PC-3 (cell line): Measurements from ENCODE around the gene PPTC7. TPM values are rescaled to one million over a fixed set of nuclear protein-coding genes. Genes with fewer than 3 reads are reported as not detected.

Experiments
- ATAC-seq: fragments of 200-7000 bp; cut with Tn5 transposase; 2 replicates; pipeline ENCODE4 v1.9.1; 2020; ENCODE audit warnings: mild to moderate bottlenecking, moderate library complexity
- BruUV-seq: library from RNA; stranded (reverse); fragments of 400-500 nt; replicated peaks from 2 replicates; lab custom pipeline; 2021; lab: Mats Ljungman, UMichigan
- CTCF ChIA-PET: fragments of 300-600 bp; sonication (Branson Sonifier 250); formaldehyde crosslinking; loops from one replicate; lab custom pipeline; 2022; ENCODE audit warnings: antibody characterized with exemption; lab: Charles Lee
- POLR2A ChIA-PET: fragments of 300-600 bp; sonication (Branson Sonifier 250); formaldehyde crosslinking; loops from one replicate; lab custom pipeline; 2022; ENCODE audit warnings: antibody characterized with exemption; ENCODE audit not compliant: unreplicated experiment; lab: Charles Lee
- DNase-seq: peaks from one replicate; pipeline ENCODE4 v3.0.0-alpha.2; 2015
- H2AFZ ChIP-seq: fragments of 300-600 bp; sonication (generic); 2 replicates; pipeline ENCODE4 v1.6.0; 2016; ENCODE audit warnings: antibody characterized with exemption, low read length
- H3F3A ChIP-seq: fragments of 300-600 bp; sonication (generic); one replicate; pipeline ENCODE4 v1.6.0; 2017; ENCODE audit warnings: antibody characterized with exemption, low read length, control low read depth, mild to moderate bottlenecking; ENCODE audit not compliant: unreplicated experiment
- H3K27ac ChIP-seq: fragments of 300-600 bp; sonication (generic); 2 replicates; pipeline ENCODE4 v1.5.1; 2016; ENCODE audit warnings: mild to moderate bottlenecking, low read length
- H3K27me3 ChIP-seq: fragments of 300-600 bp; sonication (generic); 2 replicates; pipeline ENCODE4 v1.6.1; 2016; ENCODE audit warnings: low read length, mixed read lengths
- H3K36me3 ChIP-seq: fragments of 300-600 bp; sonication (generic); 2 replicates; pipeline ENCODE4 v1.6.1; 2016; ENCODE audit warnings: low read depth, mixed run types, low read length, mixed read lengths
- H3K4me1 ChIP-seq: fragments of 300-600 bp; sonication (generic); 2 replicates; pipeline ENCODE4 v1.5.1; 2016; ENCODE audit warnings: low read length; ENCODE audit not compliant: insufficient read depth
- H3K4me2 ChIP-seq: fragments of 300-600 bp; sonication (generic); 2 replicates; pipeline ENCODE4 v1.6.0; 2016; ENCODE audit warnings: low read length
- H3K4me3 ChIP-seq: fragments of 300-600 bp; sonication (generic); 2 replicates; pipeline ENCODE4 v1.5.1; 2016; ENCODE audit warnings: mild to moderate bottlenecking, low read length, mixed read lengths
- H3K79me2 ChIP-seq: fragments of 300-600 bp; sonication (generic); 2 replicates; pipeline ENCODE4 v1.6.1; 2017; ENCODE audit warnings: low read length, mixed read lengths
- H3K9ac ChIP-seq: fragments of 300-600 bp; sonication (generic); 2 replicates; pipeline ENCODE4 v1.6.0; 2016; ENCODE audit warnings: mild to moderate bottlenecking, low read length
- H3K9me2 ChIP-seq: fragments of 300-600 bp; sonication (generic); replicated peaks from 2 replicates; pipeline ENCODE4 v1.6.1; 2016; ENCODE audit warnings: mixed run types, low read length, mixed read lengths
- H3K9me3 ChIP-seq: fragments of 300-600 bp; sonication (generic); 2 replicates; pipeline ENCODE4 v1.6.1; 2016; ENCODE audit warnings: low read length, mixed read lengths
- H4K20me1 ChIP-seq: fragments of 300-600 bp; sonication (generic); 2 replicates; pipeline ENCODE4 v1.6.1; 2016; ENCODE audit warnings: low read length, mixed read lengths
- CTCF ChIP-seq: fragments of 300-600 bp; sonication (generic); conservative IDR thresholded peaks from 2 replicates; pipeline ENCODE4 v1.5.1; 2017; ENCODE audit warnings: antibody characterized with exemption, low read depth, mild to moderate bottlenecking, low read length
- EZH2 ChIP-seq: fragments of 300-600 bp; sonication (generic); IDR thresholded peaks from one replicate; pipeline ENCODE4 v1.6.1; 2017; ENCODE audit warnings: antibody characterized with exemption, mild to moderate bottlenecking, low read length; ENCODE audit not compliant: unreplicated experiment
- EZH2phosphoT487 ChIP-seq: fragments of 300-600 bp; sonication (generic); IDR thresholded peaks from 2 replicates; pipeline ENCODE4 v1.6.1; 2018; ENCODE audit warnings: mild to moderate bottlenecking, antibody characterized with exemption, low read length, borderline replicate concordance
- intact Hi-C: fragments of 100-400 bp; cut with micrococcal nuclease; formaldehyde crosslinking; loops from 2 replicates; pipeline ENCODE4 v1.9.0; 2023
- total RNA-seq: library from RNA; depleted of rRNA; stranded (reverse); fragments of >200 nt; gene quantifications from 2 replicates; pipeline ENCODE4 v1.2.3, GENCODE V29; 2014

PPTC7 gene
- total RNA-seq, 1 experiment from 2014 or later = 9.0 TPM

DNA sequence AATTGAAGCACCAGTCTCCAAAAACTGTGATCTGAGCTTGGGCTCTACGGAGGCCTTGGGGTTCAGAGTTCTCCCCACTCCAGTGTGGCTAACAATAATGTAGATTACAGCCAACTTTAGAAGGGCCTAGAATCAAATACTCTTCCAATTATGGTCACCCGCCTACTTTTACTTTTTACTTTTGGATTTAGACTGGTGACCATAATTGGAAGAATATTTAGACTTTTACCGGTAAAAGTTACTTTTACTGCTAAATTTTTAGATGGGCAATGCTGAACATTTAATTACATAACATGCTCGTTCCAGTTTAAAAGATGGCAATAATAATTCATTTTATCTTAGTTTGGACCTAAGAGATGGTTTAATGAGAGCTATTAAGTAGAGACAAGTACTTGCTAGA, 39.2 kb downstream of the PPTC7 start:
- H3K4me3 ChIP-seq = no peak overlapping the region
- no peaks in the 10 kb centered on the region for H3K9me2 ChIP-seq
- TF ChIP-seq CTCF (no peak), EZH2phosphoT487 (no peak), EZH2 (no peak)
- H3K4me2 ChIP-seq = no peak overlapping the region
- peaks cover 14% of the 10 kb centered on the region for H4K20me1 ChIP-seq
- BruUV-seq = TSS peak; percentile 8
- ChIA-PET CTCF (no interaction called here), POLR2A (no interaction called here)
- H2AFZ ChIP-seq = no peak overlapping the region
- peaks cover 21% of the 10 kb centered on the region for H3F3A ChIP-seq
- no peaks in the 10 kb centered on the region for H3K27me3 ChIP-seq
- peaks cover 34% of the 10 kb centered on the region for H3K36me3 ChIP-seq
- no peak for ATAC-seq
- peaks cover 58% of the 10 kb centered on the region for H3K79me2 ChIP-seq
- peaks cover 33% of the 10 kb centered on the region for H3K4me1 ChIP-seq
- intact Hi-C loops = no loop called here
- no peak overlapping the region for H3K27ac ChIP-seq
- DNase-seq = no peak
- H3K9me3 ChIP-seq = no peaks in the 10 kb centered on the region
- H3K9ac ChIP-seq = no peak overlapping the region

DNA sequence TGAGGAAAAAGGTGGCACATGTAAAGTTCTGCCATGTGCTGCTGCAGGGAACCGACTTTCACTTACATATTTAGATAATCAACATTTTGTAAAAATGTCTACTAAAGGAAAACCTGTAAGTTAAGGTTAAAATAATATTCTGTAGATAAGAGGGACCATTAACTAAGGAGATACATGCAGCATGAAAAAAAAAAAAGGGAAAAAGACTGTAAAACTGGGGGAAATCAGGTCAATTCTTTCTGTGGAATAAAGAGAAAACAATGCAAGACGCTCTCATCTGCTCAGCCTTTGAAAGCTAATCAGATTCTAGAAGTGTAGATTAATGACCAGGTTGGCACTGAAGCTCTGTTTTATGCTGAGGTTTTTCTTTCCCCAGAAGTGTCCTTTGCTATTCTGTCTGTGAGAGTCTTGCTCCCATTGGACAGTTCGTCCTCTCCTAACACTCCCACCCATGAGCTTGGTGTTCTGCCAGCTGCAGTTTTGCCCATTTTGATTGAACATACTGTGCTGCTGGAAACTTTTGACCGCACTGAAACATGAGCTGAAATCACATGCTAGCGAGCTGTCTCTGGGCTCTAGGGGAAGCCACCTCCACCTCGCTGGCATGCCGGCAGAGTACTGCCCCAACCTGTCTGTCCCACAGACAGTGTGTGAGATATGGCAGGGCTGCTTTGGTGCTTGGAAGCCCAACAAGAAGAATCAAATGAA, 39.7 kb downstream of the PPTC7 start:
- no peak overlapping the region for H3K9ac ChIP-seq

More for the DNA sequence above, 39.7 kb downstream of the PPTC7 start:
- Histone ChIP-seq H3K4me1 (peaks cover 33% of the 10 kb centered on the region), H3K27me3 (no peaks in the 10 kb centered on the region), H3K79me2 (peaks cover 52% of the 10 kb centered on the region), H3K4me2 (no peak overlapping the region), H3F3A (peaks cover 21% of the 10 kb centered on the region), H3K27ac (no peak overlapping the region), H3K9me2 (no peaks in the 10 kb centered on the region), H3K36me3 (peaks cover 36% of the 10 kb centered on the region), H3K4me3 (no peak overlapping the region), H3K9me3 (no peaks in the 10 kb centered on the region), H4K20me1 (peaks cover 14% of the 10 kb centered on the region), H2AFZ (no peak overlapping the region)
- ATAC-seq (no peak), DNase-seq (peak; percentile 7)
- TF ChIP-seq CTCF (no peak), EZH2phosphoT487 (no peak), EZH2 (no peak)
- intact Hi-C loops = no loop called here
- no TSS peak for BruUV-seq
- POLR2A ChIA-PET = no interaction called here
- CTCF ChIA-PET = no interaction called here
